Measurements from ENCODE around the gene LRRC23.

LRRC23 gene

DNA sequence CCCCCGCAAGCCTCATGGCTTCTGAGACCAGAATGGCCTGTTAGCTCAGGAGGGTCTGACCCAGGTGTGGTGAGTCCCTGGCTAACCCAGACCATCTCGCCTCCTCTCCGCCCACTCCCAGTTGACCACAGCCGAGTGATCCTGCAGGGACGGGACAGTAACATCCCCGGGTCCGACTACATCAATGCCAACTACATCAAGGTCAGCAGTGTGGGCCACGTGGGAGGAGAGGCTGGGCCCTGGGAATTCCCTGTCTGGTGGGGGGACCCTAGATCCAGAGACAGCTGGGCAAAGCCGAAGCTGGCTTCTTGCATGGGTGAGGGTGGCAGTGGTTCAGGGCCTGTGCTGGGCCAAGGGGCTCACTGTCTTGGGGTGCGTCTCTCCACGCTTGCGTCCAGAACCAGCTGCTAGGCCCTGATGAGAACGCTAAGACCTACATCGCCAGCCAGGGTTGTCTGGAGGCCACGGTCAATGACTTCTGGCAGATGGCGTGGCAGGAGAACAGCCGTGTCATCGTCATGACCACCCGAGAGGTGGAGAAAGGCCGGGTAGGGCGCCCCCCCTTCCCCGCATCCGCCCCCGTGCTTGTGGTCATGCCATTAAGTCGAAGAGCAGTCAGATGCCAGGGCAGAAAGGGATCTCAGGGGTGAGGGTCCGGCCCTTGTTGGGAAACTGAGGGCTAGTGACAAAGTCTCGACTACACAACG, 51.6 kb downstream of the LRRC23 start:
- DNase-seq (ENCODE audit: low read depth, low spot score), result no peak

DNA sequence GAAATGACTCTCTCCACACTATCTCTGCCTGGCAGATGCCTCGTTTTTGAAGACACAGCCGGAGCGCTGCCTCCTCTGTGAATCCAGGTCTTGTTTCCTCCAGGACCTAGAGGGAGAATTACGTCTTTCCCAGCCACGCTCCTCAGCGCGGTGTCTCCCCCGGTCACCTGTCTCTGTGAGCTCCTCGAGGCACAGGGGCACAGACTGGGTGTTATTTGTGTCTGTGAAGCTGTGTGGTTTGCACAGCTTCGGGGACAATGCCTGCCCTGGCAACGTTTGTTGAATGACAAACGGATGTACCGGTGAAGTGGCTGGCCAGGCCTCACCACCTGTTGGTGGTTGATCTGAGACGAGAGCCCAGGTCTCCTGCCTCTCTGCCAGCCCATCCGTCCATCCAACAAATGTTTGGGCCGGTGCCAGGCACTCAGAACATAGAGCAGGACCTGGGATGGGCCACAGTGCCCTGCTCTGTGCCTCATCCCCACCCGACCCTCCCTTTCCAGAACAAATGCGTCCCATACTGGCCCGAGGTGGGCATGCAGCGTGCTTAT, 52.6 kb downstream of the LRRC23 start:
- DNase-seq (ENCODE audit: low read depth, low spot score), result no peak

DNA sequence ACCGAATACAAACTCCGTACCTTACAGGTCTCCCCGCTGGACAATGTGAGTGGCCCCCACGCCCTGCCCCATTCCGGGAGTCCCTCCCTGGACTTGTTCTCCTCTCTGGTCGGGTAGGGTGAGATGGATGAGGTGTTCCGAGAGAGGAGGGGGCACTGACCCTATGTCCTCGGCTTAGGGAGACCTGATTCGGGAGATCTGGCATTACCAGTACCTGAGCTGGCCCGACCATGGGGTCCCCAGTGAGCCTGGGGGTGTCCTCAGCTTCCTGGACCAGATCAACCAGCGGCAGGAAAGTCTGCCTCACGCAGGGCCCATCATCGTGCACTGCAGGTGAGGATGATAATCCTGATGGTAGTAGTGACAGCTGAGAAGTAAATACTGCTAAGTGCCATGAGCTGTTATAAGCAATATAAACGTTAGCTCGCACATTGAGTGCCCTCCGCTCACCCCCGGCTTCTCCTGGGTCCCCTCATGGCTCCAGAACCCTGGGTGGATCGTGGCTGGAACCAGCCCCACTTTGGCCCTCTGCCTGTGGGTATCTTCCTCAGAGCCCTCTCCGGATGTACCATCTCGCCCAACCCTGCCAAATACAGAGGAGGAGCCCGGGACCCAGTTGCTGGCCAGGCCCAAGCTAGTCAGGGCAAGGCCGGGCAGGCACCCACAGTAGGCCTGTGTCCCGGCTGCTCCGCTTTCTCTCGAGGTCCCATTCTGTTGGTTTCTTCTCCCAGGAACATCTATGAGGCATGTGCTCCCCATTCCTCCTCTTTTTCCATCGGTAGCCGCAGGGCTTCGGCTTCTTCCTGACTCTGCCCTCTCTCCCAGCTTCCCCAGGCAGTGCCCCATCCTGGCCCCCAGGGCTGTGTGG, 53.4 kb downstream of the LRRC23 start:
- no peak for DNase-seq (ENCODE audit: low read depth, low spot score)

DNA sequence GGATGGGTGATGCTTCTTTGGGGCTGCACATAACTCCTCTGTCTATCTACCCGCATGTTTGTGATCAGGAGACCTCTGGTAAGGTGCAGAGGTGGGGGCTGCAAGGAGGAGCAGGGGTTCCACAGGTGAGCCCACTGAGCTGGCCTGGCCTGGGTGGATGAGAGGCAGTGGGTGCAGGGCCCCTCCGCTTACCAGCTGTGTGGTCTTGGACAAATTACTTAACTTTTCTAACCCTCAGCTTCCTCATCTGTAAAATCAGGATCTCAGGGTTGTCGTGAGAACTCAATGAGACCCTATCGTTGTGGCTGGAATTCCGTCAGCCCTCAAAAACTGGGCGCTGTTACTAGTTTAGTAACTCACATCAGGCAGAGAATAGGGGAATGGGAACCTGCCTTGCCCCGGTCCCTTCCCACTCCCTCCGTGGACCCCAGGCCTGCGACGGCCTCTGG, 54.0 kb downstream of the LRRC23 start:
- DNase-seq (ENCODE audit: low read depth, low spot score), result no peak

DNA sequence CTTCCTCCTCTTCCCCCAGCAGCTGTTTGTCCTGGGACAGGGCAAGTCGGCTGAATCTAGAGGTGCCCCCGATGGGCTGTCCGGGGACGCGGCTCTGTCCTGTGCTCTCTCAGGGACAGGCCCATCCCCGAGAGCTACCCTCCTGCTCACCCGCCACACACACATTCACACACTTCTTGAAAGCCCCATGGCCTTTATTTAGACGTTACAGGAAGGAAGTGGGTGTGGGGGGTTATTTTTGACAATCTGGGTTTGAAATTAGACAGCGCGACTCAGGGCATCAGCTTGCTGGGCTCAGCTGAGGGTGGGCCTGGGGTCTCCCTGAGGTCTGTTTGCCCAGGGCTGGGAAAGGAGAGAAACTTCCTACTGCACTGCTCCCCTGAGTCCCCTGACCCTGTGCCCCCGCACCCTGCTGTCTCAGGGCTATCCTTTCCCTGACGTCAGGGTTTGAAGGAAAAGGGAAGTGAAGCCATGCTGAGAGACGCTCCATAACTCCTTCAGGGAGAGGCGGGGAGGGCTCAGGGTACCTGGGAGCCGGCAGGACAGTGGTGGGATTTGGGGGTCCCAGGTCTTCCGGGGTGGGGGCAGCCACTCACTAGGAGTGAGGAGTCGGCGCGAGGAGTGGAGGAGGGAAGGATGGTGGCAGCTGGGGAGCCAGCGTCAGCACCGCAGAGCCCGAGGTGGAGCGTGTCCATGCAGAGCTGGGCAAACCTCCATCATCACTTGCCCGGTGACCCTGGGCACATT, 54.6 kb downstream of the LRRC23 start:
- no peak for DNase-seq (ENCODE audit: low read depth, low spot score)

DNA sequence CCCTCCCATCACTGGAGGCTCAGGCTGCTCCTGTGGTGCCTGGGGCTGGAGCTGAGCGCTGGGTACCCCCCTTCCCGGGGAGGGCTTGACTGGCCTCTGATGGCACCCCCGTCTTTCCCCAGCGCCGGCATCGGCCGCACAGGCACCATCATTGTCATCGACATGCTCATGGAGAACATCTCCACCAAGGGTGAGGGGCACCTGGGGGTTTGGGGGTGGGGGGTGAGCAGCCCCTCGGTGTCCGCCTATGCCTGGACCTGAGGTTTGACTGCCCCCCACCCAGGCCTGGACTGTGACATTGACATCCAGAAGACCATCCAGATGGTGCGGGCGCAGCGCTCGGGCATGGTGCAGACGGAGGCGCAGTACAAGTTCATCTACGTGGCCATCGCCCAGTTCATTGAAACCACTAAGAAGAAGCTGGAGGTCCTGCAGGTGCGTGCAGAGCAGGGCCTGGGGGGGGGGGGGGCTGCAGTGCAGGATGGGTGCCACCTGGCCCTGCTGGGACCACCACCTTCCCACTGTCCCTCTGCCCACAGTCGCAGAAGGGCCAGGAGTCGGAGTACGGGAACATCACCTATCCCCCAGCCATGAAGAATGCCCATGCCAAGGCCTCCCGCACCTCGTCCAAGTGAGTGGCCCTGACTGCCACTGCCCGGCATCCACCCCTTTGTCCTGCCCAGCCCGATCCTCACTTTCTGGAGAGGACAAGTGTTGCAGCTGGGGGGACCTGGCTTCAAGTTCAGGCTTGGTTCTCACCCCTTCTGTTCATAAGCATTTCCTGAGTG, 55.4 kb downstream of the LRRC23 start:
- DNase-seq (ENCODE audit: low read depth, low spot score), result no peak

DNA sequence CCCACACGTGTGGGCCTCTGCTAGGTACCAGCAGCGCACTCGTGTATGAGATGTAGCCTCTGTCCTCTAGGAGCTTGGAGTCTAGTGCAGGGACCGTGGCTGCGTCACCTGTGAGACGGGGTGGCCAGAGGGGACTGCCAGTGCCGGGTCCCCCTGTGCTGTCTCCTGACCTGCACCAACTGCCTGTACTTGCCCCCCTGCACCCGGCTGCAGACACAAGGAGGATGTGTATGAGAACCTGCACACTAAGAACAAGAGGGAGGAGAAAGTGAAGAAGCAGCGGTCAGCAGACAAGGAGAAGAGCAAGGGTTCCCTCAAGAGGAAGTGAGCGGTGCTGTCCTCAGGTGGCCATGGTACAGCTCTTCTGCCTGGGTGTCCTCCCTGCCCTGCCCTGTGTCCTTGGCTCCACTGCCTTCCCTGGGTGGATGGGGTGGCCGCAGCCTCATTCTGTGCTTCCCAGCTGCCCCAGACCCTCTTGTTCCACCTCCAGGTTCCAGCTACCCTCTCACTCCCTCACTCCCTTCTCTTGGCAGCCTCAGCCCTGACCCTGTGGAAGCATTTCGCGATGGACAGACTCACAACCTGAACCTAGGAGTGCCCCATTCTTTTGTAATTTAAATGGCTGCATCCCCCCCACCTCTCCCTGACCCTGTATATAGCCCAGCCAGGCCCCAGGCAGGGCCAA, 56.1 kb downstream of the LRRC23 start:
- DNase-seq (ENCODE audit: low read depth, low spot score), result no peak

DNA sequence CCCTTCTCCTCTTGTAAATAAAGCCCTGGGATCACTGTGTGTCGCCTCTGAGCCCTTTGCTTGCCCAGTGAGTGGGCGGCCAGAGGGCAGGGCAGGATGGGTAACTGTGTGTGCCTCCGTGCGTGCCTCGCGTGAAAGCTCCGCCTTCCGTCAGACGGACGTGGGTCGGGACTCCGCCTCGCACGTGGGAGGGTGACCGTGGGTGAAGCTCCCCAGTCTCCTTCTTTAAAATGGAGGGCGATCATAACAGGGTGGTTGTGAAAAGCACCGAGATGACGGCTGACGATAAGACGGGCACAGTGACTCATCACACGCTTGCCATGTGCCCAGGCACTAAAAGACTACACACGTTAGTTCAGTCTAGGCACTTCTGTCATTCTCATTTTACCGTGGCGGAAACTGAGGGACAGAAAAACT, 56.7 kb downstream of the LRRC23 start:
- DNase-seq (ENCODE audit: low read depth, low spot score), result no peak

DNA sequence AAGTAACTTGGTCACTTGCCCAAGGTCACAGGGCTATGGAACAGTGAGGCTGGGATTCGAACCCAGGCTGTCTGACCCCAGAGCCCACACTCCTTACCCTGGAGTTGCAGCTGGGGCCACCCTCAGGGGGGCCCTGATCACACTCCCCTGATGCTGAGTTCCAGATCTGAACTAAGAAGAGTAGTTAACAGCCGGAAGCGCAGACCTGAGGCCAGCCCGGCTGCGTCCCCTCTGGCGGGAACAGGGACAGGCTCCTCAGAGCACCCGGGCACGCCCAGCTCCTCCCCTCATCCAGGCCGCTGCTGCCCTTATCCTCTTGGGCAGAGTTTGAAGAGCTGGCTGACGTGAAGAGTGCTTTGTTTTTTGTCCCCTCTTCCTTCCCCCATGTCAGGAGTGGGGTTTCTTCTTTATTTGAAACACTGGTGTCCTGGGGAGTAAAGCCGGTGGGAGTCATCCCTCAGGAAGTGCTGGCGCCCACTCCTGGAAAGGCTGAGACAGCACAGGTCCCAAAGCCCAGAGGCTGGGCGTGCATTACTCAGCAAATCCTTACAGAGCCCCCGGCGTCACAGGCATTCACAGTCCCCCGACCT, 57.2 kb downstream of the LRRC23 start:
- peak; percentile 59 for DNase-seq (ENCODE audit: low read depth, low spot score)

DNA sequence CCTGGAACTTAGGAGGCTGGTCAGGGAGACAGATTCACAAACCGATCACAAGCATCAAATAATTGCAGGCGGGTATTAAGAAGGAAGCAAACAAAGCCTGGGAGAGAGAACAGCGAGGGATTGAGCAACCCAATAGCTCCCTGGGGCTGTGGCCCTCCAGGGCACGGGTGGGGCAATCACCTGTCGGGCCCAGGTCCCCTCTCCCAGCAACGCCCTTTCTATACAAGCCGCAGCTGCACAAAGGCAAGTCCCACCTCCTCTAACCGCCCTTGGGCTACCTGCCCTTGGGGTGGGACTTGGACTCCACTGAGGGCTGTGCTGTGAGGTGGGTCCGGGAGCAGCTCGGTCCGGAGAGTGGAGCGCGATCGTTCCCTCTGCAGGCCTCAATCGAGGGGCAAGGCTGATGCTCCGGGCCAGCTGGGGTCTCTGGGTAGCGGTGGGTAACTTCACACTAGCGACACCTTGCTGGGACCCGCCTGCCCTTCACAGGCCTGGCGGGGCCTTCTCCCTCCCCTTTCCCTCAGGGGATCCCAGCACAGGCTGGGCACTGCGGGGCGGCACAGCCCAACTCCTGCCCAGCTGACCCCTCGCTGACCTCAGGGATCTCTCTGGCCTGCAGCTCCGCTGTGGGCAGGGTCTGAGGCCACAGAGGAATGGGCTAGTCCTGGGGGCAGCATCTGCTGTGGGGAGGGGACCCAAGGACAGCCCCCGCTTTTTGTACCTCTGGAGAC, 57.8 kb downstream of the LRRC23 start:
- no peak for DNase-seq (ENCODE audit: low read depth, low spot score)

DNA sequence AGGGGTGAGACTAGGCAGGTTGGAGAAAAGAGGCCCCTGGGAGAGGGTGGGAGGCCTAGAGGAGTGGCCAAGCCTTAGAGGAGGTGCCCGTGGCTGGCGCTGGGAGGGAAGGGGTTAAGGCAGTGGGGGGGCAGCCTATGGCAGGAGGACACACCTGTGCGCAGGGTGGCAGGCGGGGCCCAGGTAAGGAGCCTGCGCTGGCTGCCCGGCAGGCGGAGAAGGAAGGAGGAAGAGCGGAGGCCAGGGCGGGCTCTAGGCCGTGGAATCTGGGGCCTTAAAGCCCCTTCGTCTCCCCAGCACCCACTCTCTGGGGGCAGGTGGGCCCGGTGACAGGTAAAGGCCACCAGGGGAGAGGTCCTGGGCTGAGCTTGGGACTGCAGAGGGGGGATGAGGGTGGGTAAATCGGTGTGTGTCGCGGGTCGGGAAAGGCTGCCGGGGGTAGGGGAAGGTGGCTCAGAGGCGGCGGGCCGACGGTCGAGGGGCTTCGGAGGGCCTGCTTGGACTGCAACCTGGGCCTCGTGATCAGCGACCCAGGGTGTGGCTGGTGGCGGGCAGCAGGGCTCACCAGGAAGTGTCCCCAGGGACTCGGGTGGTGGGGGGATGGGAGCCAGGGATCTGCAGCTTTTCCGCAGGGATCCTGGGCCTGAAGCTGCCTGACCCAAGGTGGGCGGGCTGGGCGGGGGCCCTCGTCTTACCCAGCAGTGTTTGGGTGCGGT, 58.6 kb downstream of the LRRC23 start:
- no peak for DNase-seq (ENCODE audit: low read depth, low spot score)
